HuH-7 (cell line): ENCODE measurements around the gene TERC.
A peak's percentile ranks its signal among the peaks of the same experiment; 100 is the strongest.
"Not testable (repeated sequence)": the region's sequence is repeated elsewhere in the genome, so short reads cannot be mapped to it uniquely, and the experiment has no call there.

ENCODE experiments used
- DNase-seq: peaks from one replicate; pipeline ENCODE4 v3.0.0; 2011; ENCODE audit warnings: low spot score

Gene TERC

DNA sequence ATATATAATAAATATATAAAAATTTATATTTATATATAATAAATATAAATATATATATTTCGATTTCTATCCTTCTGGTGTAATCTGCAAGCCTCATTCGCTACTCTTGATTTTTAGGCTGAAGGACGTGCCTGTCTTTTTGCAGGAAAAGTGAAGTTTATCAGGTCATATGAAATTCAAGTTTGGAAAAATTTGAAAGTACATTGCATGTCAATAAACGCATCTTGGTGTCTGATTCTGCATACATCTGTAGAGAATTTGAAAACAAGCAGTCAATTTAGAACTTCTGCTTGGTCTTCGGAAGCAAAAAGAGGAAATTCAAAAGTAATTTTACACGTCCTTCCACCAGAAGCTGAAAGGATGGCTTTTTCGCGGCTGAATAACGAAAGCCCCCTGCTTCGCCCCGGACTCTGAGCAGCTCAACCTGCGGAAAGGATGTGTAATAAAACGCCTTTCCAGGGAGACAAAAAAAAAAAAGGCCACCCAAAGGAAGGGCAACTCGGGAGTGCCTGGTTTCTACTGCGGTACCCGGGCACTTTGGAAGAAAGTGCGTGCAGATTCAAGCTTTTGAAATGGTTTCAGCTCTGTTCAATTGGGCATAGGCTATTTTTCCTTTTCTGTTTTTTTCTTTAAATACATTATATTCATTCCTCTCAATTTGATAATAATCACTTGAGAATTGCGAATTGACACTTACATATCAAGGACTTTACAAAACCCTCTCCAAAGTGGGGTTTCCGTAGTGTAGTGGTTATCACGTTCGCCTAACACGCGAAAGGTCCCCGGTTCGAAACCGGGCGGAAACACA lies 6.8 kb upstream of the TERC start:
- peak; percentile 47 for DNase-seq

DNA sequence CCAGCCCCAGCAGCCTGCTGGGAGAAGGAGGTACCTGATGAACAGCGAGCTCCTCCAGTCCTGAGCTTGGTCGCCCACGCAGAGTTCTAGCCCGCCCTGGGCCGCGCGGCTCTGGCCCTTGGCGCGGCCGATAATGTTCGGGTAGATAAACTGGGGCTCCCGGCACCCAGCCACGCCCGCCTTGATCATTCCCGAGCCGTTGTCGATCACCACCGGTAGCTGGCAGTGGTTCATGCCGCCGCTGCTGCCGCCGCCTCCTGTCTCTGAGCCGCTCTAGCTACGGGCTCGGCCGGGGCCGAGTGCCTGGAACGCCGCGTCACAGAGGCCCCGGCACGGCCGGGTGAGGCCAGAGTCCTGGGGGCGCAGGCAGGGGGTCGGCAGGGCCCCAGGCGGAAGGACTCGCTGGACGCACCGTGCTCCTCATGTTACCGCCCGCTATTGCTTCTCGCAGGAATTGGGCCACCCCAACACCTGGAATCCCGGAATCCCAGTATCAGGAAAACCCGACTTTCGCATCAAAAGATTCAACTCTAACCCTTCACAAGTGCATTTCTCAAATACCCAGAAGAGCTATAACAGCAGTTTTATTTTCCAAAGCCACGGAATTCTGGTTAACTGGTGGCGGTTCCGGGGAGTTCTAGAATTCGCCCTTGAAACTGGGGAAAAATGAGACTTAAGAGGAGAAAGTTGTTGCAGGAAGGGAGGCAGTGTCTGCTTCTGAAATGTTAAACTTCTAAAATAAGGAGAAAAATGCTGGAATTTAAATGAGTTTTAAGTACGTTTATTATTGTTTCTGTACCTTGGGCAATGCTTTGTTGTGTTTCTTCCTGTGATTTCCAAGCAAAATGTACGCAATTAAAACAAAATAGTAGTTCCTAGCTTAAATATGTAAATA lies 4.7 kb upstream of the TERC start, which contains the start of gene ACTRT3:
Gene ACTRT3 (minus strand): TSS at position 275 of the 895 bp plus-strand sequence. CDS start 41 bp downstream, at position 234.
- peak; percentile 59 for DNase-seq

DNA sequence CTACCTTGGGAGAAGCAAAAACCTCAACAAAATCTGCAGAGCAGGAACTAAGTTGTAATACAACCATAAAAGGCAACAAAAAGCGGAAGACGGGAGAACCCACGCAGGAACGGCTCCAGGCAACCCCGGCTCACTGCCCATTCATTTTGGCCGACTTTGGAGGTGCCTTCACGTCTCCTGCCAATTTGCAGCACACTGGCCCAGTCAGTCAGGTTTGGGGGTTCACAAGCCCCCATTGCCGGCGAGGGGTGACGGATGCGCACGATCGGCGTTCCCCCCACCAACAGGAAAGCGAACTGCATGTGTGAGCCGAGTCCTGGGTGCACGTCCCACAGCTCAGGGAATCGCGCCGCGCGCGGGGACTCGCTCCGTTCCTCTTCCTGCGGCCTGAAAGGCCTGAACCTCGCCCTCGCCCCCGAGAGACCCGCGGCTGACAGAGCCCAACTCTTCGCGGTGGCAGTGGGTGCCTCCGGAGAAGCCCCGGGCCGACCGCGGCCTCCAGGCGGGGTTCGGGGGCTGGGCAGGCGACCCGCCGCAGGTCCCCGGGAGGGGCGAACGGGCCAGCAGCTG lies 463 bp downstream of the TERC start:
- peak; percentile 28 for DNase-seq

DNA sequence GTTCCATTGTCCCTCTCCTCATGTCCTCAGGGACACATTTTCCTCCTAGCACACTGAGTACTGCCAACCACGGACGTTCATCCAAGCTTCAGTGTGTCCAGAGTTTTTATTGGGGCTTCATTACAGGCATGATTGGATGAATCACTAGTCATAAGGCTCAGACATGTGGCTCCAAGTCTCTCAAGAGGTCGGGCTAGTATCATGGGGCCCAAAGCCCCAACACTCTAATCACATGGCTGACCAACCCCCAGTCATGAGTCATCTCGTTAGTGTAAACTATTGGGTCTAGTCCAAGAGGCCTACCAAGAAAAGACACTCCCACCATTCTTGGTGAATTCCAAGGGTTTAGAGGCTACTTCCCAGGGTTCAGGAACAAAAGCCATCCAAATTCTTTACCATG lies 4.4 kb downstream of the TERC start:
- DNase-seq, result no peak

DNA sequence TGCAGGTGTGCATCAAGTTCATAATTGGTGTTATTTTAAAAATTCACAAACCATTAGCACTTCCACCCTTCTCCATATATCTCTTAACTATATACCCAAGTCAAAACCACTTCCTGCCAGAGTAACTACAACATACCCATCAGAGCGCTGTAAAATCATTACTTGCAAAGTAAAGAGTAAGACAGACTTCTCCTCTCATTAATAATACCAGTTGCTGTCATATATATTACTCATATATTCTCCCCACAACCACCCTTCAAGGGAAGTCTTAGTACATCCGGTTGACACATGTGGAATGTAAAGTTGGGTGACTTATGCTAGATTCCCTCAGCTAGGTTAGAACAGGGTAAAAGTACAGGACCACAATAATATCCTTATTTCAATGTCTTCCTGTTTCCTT lies 5.6 kb downstream of the TERC start:
- DNase-seq, result no peak

DNA sequence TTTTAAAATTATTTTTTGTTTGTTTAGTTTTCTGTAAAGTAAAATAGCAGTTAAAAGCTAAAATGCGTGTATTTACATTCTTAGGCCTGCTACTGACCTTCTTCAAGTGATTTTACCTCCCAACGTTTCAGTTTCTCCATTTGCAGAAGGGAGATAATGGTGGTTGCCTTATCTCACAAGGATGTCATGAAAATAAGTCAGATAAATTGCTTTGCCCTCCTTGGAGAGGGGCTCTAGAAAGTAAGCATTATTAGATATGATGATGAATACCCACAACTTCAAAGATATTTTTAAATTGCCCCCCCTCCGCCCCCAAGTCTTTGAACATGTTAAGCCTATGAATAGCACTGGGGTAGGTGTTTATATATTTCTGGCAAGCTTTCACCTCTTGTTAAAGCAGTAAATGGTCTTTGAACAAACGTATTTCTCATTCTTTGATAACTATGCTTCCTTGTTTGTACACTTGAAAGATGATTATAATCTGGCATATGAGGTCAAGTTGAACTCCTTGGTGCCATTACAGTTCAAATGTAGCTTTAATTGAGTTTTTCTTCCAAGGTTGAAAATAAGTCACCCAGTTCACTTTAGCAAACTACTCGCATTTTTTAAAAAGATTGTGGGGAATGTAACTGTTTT lies 6.4 kb downstream of the TERC start:
- no peak for DNase-seq

DNA sequence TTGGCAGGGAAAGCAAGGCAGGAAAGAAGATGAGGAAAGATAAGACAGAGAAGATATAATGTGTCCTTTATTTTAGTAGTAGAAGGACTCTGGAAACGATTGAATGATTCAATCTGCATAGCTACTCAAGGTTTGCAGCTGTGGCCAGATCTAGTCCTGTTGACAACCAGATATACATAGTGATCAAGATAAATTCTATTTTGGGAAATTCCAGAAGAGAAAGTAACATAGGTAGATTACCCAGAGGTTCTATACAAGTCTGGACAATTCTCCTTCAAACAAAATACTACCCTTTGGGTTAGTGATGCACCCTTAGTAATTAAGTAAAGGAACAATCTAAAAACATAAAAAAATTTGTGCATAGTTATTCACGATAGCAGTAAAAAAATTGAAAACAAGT lies 9.4 kb downstream of the TERC start:
- DNase-seq, result no peak

- DNase-seq, result no peak
Measured at GRCh38 chr3:169754711-169755110, 10.1 kb downstream of the TERC start.

DNA sequence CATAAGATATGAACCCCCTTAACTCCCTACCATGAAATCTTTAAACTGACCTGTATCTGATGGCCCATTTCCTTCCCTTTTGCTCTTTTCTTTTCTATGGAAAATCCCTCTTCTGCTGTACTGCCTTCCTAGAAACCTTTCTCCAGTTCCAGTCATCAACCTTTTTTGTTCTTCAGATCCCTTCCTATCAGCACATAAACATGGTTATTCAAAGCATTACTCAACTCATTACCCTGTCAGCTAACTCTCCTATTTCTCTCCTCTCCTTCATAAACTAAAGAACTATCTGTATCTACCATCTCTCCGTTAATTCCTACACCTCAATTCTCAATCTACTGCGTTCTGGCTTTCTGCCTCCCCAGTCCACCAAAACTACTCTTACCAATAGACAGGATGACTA lies 13.0 kb downstream of the TERC start:
- DNase-seq, result no peak

DNA sequence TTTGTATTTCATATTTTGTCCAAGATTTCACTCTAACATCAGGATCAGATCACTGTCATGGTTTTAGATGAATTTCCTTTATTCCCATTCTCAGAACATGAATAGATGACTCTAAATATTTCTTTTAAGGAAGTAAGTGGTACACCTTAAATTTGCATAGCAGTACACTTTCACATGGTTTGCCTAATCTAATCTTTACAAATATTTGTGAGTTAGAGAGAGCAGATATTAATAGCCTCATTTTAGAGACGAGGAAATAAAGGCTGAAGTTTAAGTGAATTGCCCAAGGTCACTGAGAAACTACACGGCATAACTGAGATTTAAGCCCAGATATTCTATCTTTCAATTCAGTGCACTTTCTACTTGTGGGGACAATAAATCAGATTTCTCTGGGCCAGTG lies 14.2 kb downstream of the TERC start:
- DNase-seq, result no peak

DNA sequence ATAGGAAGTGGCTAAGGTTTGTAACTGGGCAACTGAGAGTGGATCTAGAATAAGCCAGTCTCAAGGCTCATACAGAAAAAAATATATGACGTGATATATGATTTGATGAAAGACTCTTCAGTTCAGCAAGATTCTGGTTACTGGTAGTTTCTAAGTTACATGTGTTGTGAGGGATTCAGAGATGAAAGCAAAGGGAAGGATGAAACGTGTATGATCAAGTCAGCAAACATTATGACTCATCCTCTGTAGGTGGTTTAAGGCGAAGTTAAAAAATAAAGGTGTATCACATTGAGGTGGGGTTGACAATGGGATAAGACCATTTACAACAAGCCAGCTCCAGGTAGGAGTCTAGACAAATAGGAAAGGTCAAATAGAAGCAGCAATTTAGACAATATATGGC lies 16.2 kb downstream of the TERC start:
- no peak for DNase-seq

- DNase-seq, result no peak
Measured at GRCh38 chr3:169746924-169747323, 17.9 kb downstream of the TERC start.

DNA sequence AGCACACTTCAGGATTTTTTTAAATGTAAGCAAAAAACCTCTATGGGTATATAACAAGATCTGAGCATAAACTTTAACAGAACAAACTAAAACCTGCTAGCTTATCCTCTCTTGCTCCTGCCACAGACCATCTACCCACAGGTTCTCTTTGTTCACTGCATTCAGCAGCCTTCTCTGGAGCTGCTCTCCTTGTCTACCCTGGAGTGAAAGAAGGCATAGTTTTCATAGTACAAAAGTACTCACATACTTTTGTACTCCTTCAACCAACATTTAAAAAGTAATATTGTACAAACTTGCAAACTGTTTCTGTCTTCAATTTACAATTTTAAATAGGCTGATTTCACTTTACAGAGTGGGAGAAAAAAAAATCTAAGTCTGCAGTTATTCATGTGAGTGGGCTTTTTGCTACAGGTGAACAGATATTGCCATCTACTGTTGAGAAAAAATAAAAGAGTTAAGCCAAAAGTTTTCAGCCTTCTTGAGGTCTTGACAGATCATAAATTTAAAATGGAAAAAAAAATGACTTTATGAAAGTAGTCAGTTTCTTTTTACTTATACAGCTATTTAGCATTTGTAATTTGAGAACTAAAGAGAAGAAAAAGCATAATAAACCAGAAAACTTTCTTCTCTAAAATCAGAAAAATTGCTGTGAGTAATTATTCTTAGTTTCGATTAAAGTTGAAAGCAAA lies 20.4 kb downstream of the TERC start:
- DNase-seq, result no peak

DNA sequence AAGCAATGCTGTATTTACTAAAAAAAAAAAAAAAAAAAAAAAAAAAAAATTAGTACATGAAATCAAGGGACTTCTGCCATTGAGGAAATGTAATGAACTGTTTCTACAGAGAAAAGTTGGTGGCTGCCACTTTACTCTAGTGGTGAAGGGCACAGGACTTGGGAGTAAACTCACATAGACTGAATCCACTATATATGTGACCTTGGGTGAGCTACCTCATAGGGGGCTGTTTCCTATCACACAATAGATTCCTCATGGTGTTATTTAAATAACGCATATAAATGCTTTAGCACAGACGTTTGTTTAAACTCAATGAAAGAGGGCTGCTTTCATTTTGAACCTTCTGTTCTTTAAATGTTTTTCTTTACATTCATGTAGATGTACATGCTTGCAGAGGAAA lies 25.8 kb downstream of the TERC start:
- DNase-seq, result no peak

DNA sequence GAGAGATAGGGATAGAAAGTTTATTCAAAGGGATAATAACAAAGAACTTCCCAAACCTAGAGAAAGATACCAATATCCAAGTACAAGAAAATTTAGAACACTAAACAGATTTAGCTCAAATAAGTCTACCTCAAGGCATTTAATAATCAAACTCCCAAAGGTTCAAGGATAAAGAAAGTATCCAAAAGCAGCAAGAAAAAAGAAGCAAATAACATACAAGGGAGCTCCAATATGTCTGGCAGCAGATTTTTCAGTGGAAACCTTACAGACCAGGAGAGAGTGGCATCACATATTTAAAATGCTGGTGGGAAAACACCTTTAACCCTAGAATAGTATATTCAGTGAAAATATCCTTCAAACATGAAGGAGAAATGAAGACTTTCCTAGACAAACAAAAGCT lies 33.0 kb downstream of the TERC start:
- DNase-seq, result not testable (repeated sequence)

GRCh38 chr3:169722724-169723123 lies 42.1 kb downstream of the TERC start:
- no peak for DNase-seq

DNA sequence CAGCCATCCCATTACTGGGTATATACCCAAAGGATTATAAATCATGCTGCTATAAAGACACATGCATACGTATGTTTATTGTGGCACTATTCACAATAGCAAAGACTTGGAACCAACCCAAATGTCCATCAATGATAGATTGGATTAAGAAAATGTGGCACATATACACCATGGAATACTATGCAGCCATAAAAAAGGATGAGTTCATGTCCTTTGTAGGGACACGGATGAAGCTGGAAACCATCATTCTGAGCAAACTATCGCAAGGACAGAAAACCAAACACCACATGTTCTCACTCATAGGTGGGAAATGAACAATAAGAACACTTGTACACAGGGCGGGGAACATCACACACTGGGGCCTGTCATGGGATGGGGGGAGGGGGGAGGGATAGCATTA lies 46.4 kb downstream of the TERC start:
- DNase-seq, result not testable (repeated sequence)
